ENCODE measurements around the gene ADAMTS4. TPM values are rescaled to one million over a fixed set of nuclear protein-coding genes. Genes with fewer than 3 reads are reported as not detected.

ADAMTS4 gene
- polyA plus RNA-seq, 1 experiment: 1.3 TPM

DNA sequence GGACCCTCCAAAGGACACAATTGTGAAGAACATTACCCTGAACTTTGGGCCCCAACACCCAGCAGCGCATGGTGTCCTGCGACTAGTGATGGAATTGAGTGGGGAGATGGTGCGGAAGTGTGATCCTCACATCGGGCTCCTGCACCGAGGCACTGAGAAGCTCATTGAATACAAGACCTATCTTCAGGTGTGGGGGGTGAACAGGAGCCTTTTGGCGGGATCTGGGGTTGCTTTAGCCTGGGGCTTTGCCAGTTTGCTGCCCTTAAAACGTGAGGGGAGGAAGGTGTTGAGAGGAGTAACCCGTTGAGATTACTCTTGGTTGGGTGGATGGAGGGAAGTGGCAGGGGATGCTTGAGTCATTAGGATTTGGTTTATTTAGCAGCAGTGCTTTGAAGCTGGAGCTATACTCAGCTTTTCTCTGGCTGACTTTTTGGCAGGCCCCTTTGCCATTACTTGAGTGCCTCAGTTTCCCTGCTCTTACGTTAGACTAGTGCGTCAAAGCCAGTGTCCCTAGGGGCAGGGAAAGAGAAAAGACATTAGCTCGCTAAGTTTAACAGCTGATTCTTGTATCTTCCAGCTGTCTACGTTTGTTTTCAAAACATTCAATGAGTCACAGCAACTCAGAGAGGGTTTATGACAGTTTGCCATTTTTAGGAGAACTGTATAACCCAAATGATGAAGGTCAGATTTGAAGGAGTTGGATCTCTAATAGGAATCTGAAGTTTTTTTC, 7.7 kb upstream of the ADAMTS4 start:
- no peak for DNase-seq (ENCODE audit: low read depth)
- TF ChIP-seq, protein P1, sequence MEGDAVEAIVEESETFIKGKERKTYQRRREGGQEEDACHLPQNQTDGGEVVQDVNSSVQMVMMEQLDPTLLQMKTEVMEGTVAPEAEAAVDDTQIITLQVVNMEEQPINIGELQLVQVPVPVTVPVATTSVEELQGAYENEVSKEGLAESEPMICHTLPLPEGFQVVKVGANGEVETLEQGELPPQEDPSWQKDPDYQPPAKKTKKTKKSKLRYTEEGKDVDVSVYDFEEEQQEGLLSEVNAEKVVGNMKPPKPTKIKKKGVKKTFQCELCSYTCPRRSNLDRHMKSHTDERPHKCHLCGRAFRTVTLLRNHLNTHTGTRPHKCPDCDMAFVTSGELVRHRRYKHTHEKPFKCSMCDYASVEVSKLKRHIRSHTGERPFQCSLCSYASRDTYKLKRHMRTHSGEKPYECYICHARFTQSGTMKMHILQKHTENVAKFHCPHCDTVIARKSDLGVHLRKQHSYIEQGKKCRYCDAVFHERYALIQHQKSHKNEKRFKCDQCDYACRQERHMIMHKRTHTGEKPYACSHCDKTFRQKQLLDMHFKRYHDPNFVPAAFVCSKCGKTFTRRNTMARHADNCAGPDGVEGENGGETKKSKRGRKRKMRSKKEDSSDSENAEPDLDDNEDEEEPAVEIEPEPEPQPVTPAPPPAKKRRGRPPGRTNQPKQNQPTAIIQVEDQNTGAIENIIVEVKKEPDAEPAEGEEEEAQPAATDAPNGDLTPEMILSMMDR (IDR thresholded peaks at IDR 0.05; ENCODE audit: insufficient read depth, low read depth, low read length): no peak
- ChIA-PET POLR2A (interaction anchor here (1.2 kb wide), 1 partner anchor 9 kb away, joined by 5 read pairs; no protein-coding TSS in a partner anchor), CTCF (interaction anchor here (0.9 to 13.8 kb wide), 5 partner anchors 9 to 138 kb away, joined by 3 to 159 read pairs (median 4); partner anchors contain the start of genes APOA2 and TOMM40L)
- Histone ChIP-seq H3K36me3 (ENCODE audit: control insufficient read depth, insufficient read depth, low read length) (peaks cover 20% of the 10 kb centered on the region), H3K27me3 (ENCODE audit: control insufficient read depth, insufficient read depth, low read length) (no peaks in the 10 kb centered on the region), H3K4me3 (ENCODE audit: low read depth, low read length) (no peak overlapping the region)

DNA sequence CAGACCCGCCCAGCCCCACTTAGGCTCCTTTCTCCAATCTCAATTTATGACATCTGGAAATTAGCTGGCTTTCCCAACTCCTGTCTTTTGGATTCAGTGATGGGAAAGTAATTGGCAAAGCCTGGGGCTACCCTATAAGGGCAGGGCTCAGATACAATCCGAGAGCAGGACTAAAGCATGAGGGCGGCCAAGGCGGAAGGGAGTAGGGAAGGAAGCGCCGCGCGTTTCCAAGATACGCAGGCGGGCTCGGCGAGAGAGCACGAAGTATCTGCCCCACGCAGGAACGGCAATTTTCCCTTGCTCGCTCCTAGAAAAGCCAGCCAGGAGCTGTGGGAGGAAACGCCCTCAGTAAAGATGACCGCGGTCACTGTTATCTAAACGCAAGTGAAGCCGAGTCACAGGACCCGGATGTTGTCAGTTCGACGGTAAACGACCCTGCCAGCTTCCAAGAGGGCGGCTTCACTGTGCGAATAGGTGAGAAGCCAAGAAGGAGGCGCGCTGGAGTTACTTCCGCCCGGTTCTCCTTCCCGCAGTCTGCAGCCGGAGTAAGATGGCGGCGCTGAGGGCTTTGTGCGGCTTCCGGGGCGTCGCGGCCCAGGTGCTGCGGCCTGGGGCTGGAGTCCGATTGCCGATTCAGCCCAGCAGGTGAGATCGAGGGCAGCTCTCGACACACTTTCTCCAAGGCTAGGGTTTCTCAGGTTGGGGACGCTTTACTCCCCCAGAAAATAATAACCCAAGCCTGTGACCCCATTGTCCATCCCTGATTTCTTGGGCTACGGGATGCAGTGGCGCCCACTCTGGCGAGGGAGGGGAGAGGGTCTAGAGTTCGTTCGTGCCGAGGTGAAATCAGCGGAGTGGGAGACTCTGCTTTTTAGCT, 3.2 kb upstream of the ADAMTS4 start, which contains the start of gene NDUFS2:
Gene NDUFS2 (plus strand): TSS at position 532 of the 877 bp plus-strand sequence. CDS start 19 bp downstream, at position 551.
- POLR2A ChIA-PET: interaction anchor here (0.6 to 1.2 kb wide), 5 partner anchors 11 to 188 kb away, joined by 3 to 4 read pairs (median 3); partner anchors contain the start of gene DEDD
- Histone ChIP-seq H3K36me3 (ENCODE audit: control insufficient read depth, insufficient read depth, low read length) (peaks cover 6% of the 10 kb centered on the region), H3K27me3 (ENCODE audit: control insufficient read depth, insufficient read depth, low read length) (no peaks in the 10 kb centered on the region), H3K4me3 (ENCODE audit: low read depth, low read length) (peak within 1 kb of the TSS; percentile 70)
- CTCF ChIA-PET: interaction anchor here (0.7 to 13.8 kb wide), 8 partner anchors 9 to 185 kb away, joined by 3 to 159 read pairs (median 8); partner anchors contain the start of genes APOA2 and TOMM40L
- peak; percentile 93 for DNase-seq (ENCODE audit: low read depth)
- TF ChIP-seq, protein P1 (IDR thresholded peaks at IDR 0.05; ENCODE audit: insufficient read depth, low read depth, low read length): peak; percentile 39

DNA sequence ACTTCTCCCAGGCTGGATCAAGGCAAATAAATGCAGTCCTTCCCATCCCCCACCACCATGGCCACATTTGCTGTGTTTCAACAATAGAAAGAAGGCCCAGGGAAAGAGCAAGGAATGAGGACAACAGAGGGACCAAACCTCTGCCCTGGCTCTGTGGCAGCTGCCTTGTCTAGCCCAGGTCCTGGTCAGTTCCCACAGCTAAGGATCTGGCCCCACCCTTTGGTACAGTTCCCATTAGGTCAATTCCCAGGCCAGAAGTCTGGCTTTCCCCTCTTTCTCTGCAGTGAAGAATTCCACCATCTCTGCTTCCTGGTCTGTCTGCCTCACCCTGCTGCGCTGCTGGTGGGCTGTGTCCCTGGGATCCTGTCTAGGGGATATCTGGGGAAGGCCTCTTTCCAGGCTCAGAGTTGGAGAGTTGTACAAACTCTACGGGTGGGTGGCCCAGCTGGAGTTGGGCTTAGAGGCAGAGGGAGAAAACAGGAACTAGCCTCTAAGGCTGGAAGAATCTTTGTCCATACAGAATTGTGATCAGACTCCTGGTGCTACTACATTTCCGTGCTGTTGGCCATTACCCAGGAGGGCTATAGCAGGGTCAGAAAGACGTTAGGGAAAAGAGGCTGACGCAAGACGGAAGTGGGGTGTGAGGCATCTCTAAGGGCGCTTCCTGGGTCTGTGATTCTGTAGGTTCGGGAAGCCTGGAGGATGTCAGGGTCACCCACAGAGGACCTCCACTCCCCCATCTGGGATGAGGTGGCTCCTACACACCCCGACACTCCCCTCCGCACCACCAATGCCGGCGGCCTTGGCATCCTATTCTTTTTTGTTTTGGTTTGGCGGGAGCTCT, 2.4 kb upstream of the ADAMTS4 start:
- Histone ChIP-seq H3K27me3 (ENCODE audit: control insufficient read depth, insufficient read depth, low read length) (no peaks in the 10 kb centered on the region), H3K36me3 (ENCODE audit: control insufficient read depth, insufficient read depth, low read length) (peaks cover 3% of the 10 kb centered on the region; the same call in 1 of the 2 replicates), H3K4me3 (ENCODE audit: low read depth, low read length) (peak overlapping the region; percentile 30; the same call in 1 of the 2 replicates)
- ChIA-PET POLR2A (interaction anchor here (0.5 to 1.2 kb wide), 5 partner anchors 12 to 121 kb away, joined by 3 to 4 read pairs (median 3); partner anchors contain the start of gene DEDD), CTCF (interaction anchor here (0.7 to 13.8 kb wide), 8 partner anchors 8 to 186 kb away, joined by 3 to 159 read pairs (median 8); partner anchors contain the start of genes APOA2 and TOMM40L)
- DNase-seq (ENCODE audit: low read depth): no peak
- TF ChIP-seq, protein P1 (IDR thresholded peaks at IDR 0.05; ENCODE audit: insufficient read depth, low read depth, low read length): no peak

DNA sequence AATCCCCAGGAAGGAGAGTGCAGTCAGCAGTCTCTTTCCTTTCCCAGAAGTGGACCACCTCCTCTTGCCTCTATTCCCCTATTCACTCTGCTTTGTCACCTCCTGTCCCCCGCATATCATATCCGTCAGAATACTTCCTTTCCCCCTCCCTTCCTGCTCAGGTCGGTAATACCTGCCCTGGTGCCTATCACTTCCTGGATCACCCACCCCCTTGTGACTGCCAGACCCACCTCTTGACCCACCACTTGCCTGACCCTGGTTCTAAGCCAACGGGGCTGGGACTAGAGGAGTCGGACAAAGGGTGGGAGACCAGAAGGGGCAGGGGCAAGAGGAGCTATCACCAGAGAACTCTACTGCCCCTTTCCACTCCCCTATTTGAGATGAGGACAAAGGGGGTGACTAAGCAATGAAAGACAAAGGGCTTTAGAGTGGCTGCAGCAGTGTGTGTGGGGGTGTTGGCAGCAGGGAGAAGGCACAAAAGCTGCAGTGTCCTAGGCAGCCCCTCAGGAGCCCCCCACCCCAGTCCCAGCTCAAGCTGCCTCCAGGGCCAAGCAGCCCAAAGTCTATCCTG, 1.7 kb upstream of the ADAMTS4 start:
- Histone ChIP-seq H3K27me3 (ENCODE audit: control insufficient read depth, insufficient read depth, low read length) (no peaks in the 10 kb centered on the region), H3K4me3 (ENCODE audit: low read depth, low read length) (no peak overlapping the region), H3K36me3 (ENCODE audit: control insufficient read depth, insufficient read depth, low read length) (peaks cover 3% of the 10 kb centered on the region)
- POLR2A ChIA-PET: no interaction called here
- CTCF ChIA-PET: interaction anchor here (2.6 to 13.8 kb wide), 3 partner anchors 9 to 182 kb away, joined by 8 to 159 read pairs (median 13); partner anchors contain the start of genes APOA2 and TOMM40L
- no peak for DNase-seq (ENCODE audit: low read depth)
- TF ChIP-seq, protein P1 (IDR thresholded peaks at IDR 0.05; ENCODE audit: insufficient read depth, low read depth, low read length): no peak

Measured in BJ (cell line).